Tibial artery (tissue), 4 donors: ENCODE results near the gene RAD17.
"Not testable (repeated sequence)": the region's sequence is repeated elsewhere in the genome, so short reads cannot be mapped to it uniquely, and the experiment has no call there.

Experiments
- DNase-seq, 2 donors: peaks; one replicate each; pipeline ENCODE4 v3.0.0-alpha.2; 2019
- H3K27ac ChIP-seq, 2 donors: fragments of 200-600 bp; sonication (generic) in 1 of 2; 1 replicate in 1 of 2; 2 replicates in 1 of 2; pipeline ENCODE4 v1.5.1; 2018 to 2019; ENCODE audit warnings: mild to moderate bottlenecking in 1 of 2
- H3K27me3 ChIP-seq, 2 donors: fragments of 200-600 bp; sonication (generic) in 1 of 2; one replicate each; pipeline versions ENCODE4 v1.5.1 to v1.6.0; 2016 to 2019
- H3K36me3 ChIP-seq, 3 donors: fragments of 200-600 bp; sonication (generic) in 2 of 3; one replicate each; pipeline ENCODE4 v1.5.1; 2016 to 2019; ENCODE audit warnings: mild to moderate bottlenecking in 2 of 3
- H3K4me1 ChIP-seq, 4 donors: fragments of 200-600 bp; sonication (generic) in 2 of 4; 1 replicate in 3 of 4; 2 replicates in 1 of 4; pipeline ENCODE4 v1.5.1; 2016 to 2019
- H3K4me3 ChIP-seq, 2 donors: fragments of 200-600 bp; sonication (generic) in 1 of 2; 1 replicate in 1 of 2; 2 replicates in 1 of 2; pipeline ENCODE4 v1.5.1; 2018 to 2019; ENCODE audit warnings: mild to moderate bottlenecking in 2 of 2
- H3K9me3 ChIP-seq, 3 donors: fragments of 200-600 bp; sonication (generic) in 1 of 3; one replicate each; pipeline ENCODE4 v1.5.1; 2016 to 2019
- CTCF ChIP-seq, 2 experiments: fragments of 200-600 bp in 1 of 2; fragments of 450-650 bp in 1 of 2; IDR thresholded peaks; one replicate each; pipeline ENCODE4 v1.5.1; 2017 to 2019; ENCODE audit warnings: antibody characterized with exemption in 2 of 2, mild to moderate bottlenecking in 1 of 2, moderate library complexity in 1 of 2
- intact Hi-C: fragments of 100-400 bp; cut with DNase I; formaldehyde crosslinking; loops from one replicate; pipeline ENCODE4 v1.15.0; 2023; ENCODE audit warnings: low total_unique reads

Gene RAD17

DNA sequence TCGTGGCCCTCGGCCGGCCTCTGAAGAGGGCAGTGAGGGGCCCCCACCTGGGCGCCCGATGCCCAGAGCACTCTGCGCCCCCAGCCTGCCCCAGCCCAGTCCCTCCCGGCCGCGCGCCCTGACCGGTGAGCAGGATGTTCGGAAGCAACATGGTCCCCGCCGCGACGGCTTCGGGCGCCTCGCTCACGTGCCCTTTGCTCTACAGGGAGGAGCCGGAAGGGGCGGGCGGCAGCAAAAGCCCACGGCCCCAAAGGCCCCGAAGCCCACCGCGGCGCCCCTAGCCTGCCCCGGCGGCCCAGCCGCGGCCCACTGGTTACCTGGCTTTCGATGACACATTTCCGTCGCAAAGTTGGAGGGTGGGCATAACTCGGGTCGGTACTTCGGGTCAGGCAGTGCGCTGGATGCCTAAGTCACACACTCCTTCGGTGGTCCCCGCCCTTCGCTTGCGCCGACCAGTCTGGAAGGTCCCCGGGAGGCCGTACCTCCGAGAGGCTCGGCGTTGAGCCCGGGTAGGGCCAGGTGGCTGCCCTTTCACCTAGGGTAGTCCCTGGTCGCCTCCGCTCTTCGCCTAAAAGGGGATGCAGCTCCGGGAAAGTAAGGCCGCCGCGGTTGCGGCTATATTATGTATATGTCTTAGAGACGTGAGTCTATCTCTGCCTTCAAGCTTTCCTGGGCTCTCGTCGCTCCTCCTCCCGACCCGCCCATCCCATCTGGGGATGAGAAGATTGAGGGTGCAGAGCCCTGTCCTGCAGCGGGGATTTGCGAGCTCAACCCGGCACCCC is at the start of gene RAD17, which contains the start of the genes AK6 and TAF9:
Gene RAD17 (plus strand): TSS at position 479 of the 782 bp plus-strand sequence. CDS start 2,391 bp downstream, outside the sequence.
Gene AK6 (minus strand): TSS at position 181 of the 782 bp plus-strand sequence. CDS start 30 bp downstream, at position 151.
Gene TAF9 (minus strand): TSS at position 181 of the 782 bp plus-strand sequence. CDS start 3,783 bp downstream, outside the sequence.
- peak within 1 kb of the TSS; percentile 95 to 97 for H3K27ac ChIP-seq
- H3K4me3 ChIP-seq: peak within 1 kb of the TSS; percentile 78 to 91
- intact Hi-C loops: loop anchor here (5.0 to 10.0 kb wide), 2 partner anchors 135 to 277 kb away; partner anchors contain the start of genes CDK7 and SLC30A5
- H3K9me3 ChIP-seq: no peaks in the 10 kb centered on the region
- peaks cover 15 to 29% (median 18%) of the 10 kb centered on the region in 3 donors for H3K36me3 ChIP-seq
- no peak for TF ChIP-seq CTCF (IDR thresholded peaks at IDR 0.05)
- peak; percentile 92 to 94 for DNase-seq
- H3K4me1 ChIP-seq: peaks cover 0 to 35% (median 15%) of the 10 kb centered on the region in 4 donors
- no peaks in the 10 kb centered on the region for H3K27me3 ChIP-seq

DNA sequence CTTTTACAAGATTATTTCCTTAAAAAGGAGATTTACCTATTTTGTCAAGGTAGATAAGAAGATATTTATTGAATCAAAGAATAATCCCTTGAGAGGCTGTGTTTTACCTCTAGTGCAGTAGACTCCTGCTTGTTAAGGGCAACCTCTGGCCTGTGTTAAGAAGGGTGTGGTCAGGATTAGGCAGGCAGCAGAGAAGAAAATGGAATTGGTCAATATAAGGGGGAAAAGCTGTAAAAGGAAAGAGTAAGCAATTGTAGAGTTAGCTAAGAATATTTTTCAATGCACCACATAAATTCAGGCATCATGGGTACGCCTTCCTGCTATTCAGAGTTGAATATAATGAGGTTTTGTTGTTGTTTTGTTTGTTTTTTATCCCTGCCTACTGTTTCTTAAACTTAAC is 43.3 kb upstream of the RAD17 start:
- no peak for TF ChIP-seq CTCF (IDR thresholded peaks at IDR 0.05)
- intact Hi-C loops: no loop called here

DNA sequence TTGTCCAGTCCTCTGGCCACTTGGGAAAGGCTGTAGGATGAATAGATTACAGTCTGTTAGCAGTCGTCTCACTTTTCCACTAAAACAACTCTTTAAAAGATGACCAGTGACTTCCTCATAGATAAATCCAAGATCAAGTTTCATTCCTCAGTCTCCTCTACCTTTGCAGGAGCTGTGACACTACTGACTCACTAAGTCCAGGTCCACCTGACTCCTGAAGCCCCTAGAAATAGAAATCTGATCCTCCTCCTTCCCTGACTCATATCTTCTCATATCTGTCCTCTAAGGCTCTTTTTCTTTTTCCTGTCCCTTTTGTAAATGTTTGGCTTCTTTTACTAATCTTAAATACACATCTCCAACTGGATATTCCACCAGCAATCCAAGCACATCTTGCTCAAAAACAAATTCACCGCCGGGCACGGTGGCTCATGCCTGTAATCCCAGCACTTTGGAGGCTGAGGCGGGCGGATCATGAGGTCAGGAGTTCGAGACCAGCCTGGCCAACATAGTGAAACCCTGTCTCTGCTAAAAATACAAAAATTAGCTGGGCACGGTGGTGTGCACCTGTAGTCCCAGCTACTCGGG is 39.6 kb upstream of the RAD17 start:
- no peaks in the 10 kb centered on the region for H3K27me3 ChIP-seq
- no peak for DNase-seq
- H3K4me3 ChIP-seq: no peak overlapping the region
- H3K9me3 ChIP-seq: no peaks in the 10 kb centered on the region
- intact Hi-C loops: no loop called here
- H3K36me3 ChIP-seq: no peaks in the 10 kb centered on the region
- TF ChIP-seq CTCF (IDR thresholded peaks at IDR 0.05): no peak
- H3K27ac ChIP-seq: no peak overlapping the region
- peaks cover 0 to 22% (median 4%) of the 10 kb centered on the region in 4 donors for H3K4me1 ChIP-seq

More for the DNA sequence above, 43.3 kb upstream of the RAD17 start:
- DNase-seq: no peak
- Histone ChIP-seq H3K27me3 (no peaks in the 10 kb centered on the region), H3K36me3 (no peaks in the 10 kb centered on the region), H3K27ac (no peak overlapping the region), H3K4me3 (no peak overlapping the region), H3K4me1 (no peaks in the 10 kb centered on the region), H3K9me3 (no peaks in the 10 kb centered on the region)

DNA sequence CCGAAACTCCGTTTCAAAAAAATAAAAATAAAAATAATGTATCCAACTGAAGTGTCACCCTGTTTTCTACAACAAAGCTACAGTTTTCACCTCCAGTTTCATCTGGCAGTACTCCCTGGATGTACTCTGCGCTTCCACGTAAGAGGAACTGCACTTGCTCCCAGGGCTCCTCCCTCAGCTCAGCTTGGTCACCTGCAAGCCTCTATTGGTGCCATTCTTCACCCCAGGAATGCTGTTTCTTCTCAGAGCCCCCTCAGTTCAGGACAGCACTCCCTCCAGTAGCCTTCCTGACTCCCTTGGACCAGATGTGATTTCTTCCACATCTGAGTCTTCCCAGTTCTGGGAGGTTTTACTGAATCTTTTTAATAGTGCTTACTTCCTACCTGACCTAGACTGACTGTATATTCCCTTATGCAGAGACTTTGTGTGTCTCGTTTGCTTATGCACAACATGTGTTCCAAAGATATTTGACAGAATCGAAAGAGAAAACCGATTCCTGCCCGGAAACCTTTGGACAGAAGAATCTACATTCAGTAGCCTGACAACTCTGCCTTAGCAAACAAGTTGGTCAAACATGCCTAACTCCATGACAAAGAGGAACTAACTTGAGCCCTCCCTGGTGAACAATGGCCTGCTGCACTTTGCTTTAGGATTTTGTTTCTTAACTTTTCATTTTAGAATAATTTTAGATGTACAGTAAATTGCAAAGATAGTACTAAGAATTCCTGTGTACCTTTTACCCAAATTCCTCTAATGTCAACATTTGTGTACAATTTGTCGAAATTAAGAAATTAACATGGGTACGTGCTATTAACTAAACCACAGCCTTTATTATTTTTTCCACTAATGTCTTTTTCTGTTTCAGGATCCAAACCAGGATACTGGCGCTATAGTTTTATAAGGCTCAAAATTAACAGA is 37.8 kb upstream of the RAD17 start:
- TF ChIP-seq CTCF (IDR thresholded peaks at IDR 0.05): no peak
- H3K27me3 ChIP-seq: no peaks in the 10 kb centered on the region
- peaks cover 0 to 24% (median 4%) of the 10 kb centered on the region in 4 donors for H3K4me1 ChIP-seq
- intact Hi-C loops: no loop called here
- no peak for DNase-seq
- peak overlapping the region; percentile 68 to 72 for H3K27ac ChIP-seq
- H3K36me3 ChIP-seq: no peaks in the 10 kb centered on the region
- H3K4me3 ChIP-seq: peak overlapping the region; percentile 57 to 82
- no peaks in the 10 kb centered on the region for H3K9me3 ChIP-seq

DNA sequence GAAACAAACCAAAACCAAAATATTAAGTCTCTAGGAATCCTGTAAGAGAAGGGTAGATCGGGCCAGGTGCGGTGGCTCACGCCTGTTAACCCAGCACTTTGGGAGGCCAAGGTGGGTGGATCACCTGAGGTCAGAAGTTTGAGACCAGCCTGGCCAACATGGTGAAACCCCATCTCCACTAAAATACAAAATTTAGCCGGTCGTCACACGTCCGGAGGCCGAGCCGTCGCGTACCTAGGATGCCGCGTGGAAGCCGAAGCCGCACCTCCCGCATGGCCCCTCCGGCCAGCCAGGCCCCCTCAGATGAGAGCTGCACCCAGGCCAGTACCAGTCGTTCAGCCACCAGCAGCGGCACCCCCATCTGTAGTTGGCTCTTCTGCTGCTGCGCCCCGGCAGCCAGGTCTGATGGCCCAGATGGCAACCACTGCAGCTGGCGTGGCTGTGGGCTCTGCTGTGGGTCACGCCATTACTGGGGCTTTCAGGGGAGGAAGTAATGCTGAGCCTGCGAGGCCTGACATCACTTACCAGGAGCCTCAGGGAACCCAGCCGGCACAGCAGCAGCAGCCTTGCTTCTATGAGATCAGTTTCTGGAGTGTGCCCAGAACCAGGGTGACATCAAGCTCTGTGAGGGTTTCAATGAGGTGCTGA is 35.8 kb upstream of the RAD17 start:
- H3K4me3 ChIP-seq, intact Hi-C loops, DNase-seq, H3K36me3 ChIP-seq, H3K9me3 ChIP-seq, H3K27me3 ChIP-seq, H3K27ac ChIP-seq: not testable (repeated sequence)
- peaks cover 0 to 24% (median 4%) of the 10 kb centered on the region in 4 donors for H3K4me1 ChIP-seq
